Adipose tissue (tissue), 3 donors: Measurements from ENCODE around the gene DOK1. TPM values are rescaled to one million over a fixed set of nuclear protein-coding genes. Genes with fewer than 3 reads are reported as not detected.
"Not testable (repeated sequence)": the region's sequence is repeated elsewhere in the genome, so short reads cannot be mapped to it uniquely, and the experiment has no call there.

Source experiments
- H3K27ac ChIP-seq: one replicate; pipeline ENCODE4 v1.5.1; 2013; ENCODE audit warnings: low read depth, low read length
- WGBS, 3 donors: extraction: QIAGEN DNeasy Blood & Tissue Kit; methylation state at CpG; one replicate each; pipeline ENCODE4 v1.1.7; 2013; 5-methylcytosine and 5-hydroxymethylcytosine counted together
- polyA plus RNA-seq, 3 donors: library from polyadenylated mRNA; stranded (reverse); fragments of 200-250 nt; gene quantifications; one replicate each; pipeline ENCODE4 v1.2.3, GENCODE V29; 2013
- donor health status: healthy with polysubstance abuse.
- donor health status: Bipolar disorder and iron deficiency.
- donor health status: healthy.

The DOK1 gene
- polyA plus RNA-seq, 3 donors, result 8.8 to 23.4 (median 16.2) TPM

DNA sequence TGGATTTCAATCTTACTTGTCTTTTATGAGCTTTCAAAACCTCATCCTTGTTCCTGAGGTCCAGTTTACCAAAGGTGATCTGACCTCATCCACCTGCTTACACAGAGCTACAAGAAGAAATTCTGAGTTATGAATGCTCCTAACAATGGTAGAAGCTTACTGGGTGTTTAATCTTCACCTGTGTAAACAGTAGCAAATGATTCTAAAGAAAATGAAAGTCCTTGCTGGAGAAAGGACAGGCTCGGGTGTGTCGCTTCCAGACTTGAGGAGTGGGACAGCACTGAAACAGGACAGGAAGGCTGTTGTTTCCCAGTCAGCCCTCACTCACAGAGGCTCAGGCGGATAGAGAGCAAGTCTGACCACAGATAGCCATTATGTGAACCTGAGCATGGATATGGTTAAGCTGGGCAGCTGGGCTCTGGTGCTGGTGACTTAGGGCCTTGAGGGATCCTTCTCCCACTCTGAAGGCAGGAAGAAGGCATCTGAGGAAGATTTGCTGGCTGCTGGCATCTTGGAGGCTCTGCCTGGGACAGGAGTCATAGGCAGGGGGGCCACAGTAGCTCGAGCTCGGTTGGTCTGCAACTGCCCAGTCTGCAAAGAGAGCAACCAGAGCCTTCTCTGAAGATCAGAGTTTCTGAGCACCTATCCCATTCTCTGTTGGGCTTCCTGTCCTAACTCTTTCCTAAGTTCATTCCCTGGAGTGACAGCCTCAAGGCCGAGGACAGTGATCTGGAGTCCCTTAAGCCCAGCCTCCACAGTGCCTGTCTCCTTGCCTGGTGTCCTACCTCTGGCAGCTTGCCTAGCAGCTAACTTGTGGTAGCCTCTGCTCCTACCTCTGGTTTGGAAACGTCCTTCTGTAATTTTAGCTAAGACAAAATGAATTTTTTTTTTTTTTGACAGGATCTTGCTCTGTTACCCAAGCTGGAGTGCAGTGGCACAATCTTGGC is 4.0 kb downstream of the DOK1 start:
- WGBS, 3 donors, result 54 to 65% (median 61%) methylated on average over 7 of the region's 7 CpGs
- no peak overlapping the region for H3K27ac ChIP-seq

DNA sequence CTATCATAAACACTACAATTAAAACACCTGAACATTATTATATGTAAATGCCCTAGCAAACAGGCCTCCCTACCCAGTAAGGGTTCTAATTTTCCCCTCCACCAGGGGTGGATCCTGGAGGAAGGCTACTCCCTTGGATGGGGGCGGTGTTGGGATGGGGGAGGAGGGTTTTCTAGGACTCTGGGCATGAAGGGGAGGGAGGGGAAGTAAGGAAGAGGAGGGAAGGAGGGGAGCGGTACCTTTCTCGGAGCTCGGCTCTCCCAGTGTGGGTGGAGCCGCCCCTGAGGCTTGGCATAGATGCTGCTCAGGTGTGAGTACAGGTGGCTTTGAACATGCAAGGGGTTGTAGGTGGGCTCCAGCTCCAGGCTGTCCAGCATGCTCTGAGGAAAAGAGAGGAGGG is 5.4 kb downstream of the DOK1 start:
- no peak overlapping the region for H3K27ac ChIP-seq
- 47 to 51% (median 49%) methylated on average over 5 of the region's 5 CpGs for WGBS, 3 donors

DNA sequence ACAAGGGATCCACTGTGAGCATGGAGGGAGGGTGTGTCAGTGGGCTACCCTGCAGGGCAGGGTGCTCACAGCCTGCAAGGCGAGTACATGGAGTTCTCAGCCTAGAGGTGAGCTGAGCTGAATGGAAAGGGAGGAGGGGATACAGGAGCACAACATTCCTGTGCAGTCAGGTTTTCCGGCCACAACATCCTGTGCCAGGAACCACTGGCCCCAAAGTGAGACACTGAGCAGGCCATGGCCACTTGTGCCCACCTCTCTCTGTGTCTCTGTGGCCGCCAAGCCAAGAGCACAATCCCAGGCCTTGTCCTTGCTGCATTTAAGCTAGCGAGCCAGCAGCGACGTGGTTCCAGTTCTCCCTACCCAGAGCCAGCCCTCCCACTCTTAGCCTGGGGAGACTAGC is 6.1 kb downstream of the DOK1 start:
- 56 to 66% (median 56%) methylated on average over 6 of the region's 6 CpGs for WGBS, 3 donors
- no peak overlapping the region for H3K27ac ChIP-seq

DNA sequence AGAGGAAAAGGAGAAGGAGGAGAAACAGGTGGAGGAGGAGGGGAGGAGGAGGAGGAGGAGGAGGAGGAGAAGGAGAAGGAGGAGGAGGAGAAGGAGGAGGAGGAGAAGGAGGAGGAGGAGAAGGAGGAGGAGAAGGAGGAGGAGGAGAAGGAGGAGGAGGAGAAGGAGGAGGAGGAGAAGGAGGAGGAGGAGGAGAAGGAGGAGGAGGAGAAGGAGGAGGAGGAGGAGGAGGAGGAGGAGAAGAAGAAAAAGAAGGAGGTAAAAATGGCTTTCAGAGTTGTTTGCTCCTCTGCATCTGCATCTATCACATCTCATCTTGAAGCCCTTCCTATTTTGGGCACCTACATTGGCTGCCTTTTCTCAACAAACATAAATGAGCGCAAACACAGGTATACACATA is 6.5 kb downstream of the DOK1 start:
- not testable (repeated sequence) for H3K27ac ChIP-seq
- 95 to 100% (median 100%) methylated on average over 1 of the region's 1 CpG for WGBS, 3 donors

DNA sequence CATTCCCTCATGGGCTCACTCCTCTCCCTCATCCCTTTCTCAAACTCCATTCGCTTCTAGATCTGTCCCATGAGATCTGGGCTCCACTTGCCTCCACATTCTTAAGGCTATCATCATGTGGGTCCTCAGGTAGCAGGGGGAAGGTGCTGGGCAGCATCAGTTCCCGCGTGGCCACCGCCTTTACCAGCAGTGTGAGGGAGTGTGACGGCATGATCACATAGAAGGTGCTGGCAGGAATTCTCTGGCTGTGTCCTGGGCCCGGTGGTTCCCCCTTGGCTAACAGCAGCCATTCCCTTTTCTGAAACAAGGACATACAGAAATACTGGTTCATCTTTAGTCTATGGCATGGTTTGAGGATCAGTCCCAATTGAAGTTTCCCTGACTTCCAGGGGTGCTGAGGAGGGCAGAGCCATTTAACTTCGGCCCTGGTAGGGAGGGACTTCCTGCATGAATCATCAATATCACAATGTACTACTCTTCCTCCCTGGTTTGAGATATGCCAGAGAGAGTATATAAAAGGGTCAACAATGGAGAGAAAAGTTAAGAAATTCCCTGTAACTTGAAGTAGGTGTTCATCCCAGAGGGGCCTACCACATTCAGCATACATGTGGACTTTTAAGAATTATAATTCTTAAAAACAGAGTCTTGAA is 7.7 kb downstream of the DOK1 start:
- WGBS, 3 donors, result 77 to 80% (median 80%) methylated on average over 7 of the region's 7 CpGs
- no peak overlapping the region for H3K27ac ChIP-seq

DNA sequence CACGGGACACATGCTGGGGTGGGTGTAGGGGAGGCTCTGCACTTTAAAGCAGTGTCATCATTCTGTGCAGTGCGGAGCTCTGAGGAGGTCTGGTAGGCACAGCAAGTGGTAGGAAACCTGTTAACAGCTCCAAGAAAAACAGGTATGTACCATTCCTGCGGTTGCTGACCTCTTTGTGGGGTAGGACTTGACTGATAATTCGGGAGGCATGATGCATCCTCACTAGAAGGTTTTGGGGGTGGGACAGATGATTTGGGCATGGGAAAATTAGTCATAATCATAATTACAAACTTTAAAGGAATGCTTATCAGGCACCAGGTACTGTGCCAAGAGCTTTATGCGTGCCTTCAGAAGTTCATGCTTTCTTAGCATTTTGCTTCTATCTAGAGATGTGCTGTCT is 9.7 kb downstream of the DOK1 start:
- H3K27ac ChIP-seq, result no peak overlapping the region
- WGBS, 3 donors, result 68 to 85% (median 71%) methylated on average over 5 of the region's 5 CpGs

DNA sequence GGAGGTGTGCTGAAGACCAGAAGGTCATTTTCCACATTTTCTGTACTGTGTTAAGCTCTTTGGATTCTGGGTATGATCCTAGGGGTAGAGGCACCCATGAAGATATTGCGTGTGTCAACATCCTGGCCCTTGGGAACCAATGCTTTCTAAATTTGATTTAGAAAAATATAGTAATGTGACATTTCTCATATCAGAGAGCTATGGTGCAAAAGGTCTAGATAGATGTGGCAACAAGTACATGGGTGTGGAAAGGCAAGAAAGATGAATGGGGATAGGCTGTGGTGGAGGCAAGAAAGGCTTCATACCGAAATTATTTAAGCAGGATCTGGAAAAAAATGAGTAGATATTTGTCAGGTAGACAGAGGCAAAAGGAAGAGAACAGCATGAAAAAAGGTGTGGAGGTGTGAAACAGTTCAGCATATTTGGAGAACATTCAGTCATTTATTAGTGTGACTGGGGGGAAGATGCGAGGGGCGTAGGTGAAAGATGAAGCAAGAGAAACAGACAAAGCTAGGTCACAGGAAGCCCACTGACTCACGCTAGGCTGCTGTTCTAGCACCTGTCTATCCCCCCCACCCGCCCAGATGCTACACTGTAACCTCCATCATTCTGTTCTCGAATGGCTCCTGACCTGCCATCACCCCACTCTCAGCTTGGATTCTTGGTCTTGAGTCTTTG is 11.7 kb downstream of the DOK1 start:
- WGBS, 3 donors, result 69 to 76% (median 73%) methylated on average over 7 of the region's 7 CpGs
- no peak overlapping the region for H3K27ac ChIP-seq

DNA sequence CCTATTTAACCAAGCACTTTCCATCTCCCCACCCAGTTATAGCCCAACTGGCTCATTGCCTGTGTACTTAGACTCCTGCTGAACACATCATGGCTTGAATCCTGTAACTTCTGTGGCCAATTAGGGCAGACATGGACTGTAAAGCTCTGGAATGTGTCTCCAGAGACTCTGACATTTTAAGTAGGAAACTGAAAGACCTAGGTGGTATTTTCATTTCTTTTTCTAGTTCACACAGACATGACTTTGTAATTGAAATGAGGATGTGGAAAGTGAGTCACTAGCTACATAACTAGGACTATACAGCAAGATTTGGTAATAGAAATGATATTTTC is 12.2 kb downstream of the DOK1 start:
- no peak overlapping the region for H3K27ac ChIP-seq

DNA sequence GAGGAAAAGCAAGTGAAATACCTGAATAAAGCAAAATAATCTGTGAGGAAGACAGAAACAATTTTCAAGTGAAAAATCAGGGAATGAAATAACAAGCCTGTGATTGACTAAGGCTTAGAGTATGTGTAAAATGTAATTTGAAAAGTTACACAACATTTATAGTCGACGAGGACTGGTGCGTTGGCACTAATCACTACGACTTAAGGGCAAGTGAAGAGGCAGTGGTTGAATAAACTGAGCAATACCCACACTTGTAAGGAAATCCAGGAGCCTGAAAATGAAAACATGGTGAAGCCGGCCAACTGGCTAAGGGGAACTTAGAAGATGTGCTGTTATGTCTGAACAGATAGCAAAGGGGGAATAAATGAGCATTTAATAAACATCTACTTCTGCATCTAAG is 13.4 kb downstream of the DOK1 start:
- WGBS, 3 donors, result 45 to 80% (median 51%) methylated on average over 5 of the region's 5 CpGs
- no peak overlapping the region for H3K27ac ChIP-seq

DNA sequence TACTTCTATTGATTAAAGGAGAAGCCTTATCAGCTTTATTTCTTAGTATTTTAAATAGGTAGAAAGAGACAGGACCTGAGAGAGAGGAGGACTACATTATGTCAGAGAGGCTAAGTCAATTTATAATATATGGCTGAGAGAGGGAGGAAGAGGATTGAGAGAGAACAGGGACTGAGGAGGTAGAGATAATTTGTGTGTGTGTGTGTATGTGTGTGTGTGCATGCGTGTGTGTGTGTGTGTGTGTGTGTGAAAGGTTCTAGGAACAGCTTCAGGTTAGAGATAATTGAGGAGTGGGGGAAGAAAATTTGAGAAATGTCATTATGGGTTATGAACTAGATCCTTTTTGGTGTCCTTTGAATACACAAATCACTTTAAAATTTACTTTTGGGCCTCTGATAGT is 15.2 kb downstream of the DOK1 start:
- H3K27ac ChIP-seq, result no peak overlapping the region
- 83 to 92% (median 91%) methylated on average over 1 of the region's 1 CpG for WGBS, 3 donors

DNA sequence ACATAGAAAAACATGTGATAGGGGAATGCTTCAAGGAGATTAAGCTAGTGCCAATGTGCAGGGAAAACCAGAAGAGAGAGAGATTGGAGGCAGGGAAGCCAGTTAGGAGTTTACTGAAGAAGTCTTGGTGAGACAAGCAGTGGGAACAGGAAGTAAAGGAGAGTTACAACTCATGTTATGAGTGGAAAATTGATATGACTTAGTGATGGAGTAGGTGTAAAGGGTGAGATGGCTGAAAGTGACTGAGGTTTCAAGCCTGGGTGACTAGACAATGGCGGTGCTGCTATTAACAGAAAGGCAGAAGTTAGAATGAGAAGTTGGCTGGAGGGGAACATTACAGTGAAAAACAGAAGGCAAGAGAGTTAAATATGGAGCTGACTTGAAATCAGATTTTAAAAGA is 16.5 kb downstream of the DOK1 start:
- WGBS, 3 donors, result 56 to 91% (median 73%) methylated on average over 1 of the region's 1 CpG
- no peak overlapping the region for H3K27ac ChIP-seq

DNA sequence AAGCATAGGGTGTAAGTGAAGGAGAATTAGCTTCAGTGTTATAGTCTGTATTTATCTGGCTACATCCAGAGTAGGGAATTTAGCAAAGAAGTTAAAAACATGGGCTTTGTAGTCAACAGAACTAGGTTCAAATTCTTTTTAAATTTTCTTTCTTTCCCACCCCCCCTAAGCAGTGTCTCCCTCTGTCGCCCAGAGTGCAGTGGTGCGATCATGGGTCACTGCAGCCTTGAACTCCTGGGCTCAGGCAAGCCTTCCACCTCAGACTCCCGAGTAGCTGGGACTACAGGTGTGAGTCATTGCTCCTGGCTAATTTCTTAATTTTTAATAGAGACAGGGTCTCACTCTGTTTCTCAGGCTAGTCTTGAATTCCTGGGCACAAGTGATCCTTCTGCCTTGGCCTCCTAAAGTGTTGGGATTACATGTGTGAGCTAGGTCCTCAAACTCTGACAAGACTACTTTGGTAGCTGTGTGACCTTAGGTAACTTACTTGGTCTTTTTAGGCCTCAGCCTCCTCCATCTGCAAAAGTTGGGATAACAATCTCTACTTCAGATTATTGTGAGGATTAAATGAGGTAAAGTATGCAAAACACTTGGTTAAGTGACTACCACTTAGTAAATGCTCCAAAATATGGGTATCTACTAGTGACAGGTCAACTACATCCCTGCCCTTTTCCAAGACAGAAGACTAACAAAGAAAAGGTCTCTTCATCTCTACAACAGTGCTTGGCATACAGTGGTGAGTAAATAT is 17.8 kb downstream of the DOK1 start:
- 53 to 88% (median 82%) methylated on average over 3 of the region's 3 CpGs for WGBS, 3 donors
- H3K27ac ChIP-seq, result no peak overlapping the region

DNA sequence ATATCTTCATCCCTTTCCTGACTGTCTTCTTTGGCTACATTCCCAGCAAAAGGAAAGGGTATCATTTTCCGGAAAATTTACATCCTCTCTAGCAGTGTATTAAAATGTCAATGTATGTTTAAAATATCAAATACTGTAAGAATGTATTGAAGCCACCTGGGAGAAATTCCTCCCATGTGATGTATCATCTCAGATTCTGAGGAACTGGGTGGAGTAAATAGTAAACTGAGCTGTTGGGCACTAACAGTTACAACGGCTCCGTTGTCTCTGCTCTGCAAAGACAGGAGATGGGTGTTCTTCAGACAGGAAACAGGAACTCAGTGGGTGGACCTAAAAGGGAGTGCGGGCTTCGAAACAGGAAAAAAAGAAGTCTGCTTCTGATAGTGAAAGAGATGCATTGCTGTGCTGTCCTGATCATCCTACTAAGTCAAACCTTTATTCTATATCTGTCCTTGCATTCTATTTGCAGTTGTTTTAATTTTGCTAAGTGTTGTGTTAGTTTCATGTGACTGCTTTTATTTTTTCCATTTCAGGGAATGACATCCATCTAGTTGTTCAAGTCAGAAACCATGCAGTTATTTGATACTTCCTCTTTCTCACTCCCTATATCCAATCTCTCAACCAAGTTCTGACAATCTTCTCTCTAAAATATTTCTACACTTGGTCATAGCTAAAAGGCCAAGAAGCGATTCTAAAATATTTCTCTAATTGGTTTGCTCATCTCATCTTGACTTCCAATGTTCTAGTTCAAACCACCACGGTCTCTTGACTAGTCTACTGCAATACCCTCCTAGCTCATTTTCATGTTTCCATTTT is 19.4 kb downstream of the DOK1 start:
- no peak overlapping the region for H3K27ac ChIP-seq
- 26 to 60% (median 39%) methylated on average over 7 of the region's 7 CpGs for WGBS, 3 donors

DNA sequence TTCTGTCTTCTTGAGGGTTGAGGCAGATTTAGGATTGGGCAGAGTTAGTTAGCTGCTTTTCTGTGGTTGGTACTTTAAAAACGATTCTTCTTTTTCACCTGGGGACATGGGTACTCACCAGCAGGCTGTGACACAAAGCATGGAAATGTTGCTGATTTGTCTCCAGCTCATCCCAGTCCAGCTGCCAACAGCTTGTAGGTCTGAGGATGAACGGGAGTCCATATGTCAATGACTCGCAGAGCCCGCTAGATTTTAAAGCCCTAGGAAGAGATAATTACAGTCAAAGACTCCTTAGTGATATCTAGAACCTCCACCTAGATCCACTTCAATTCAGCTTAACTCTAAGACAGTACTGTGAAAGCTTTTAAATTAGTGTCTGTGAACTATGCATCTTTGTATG is 20.8 kb downstream of the DOK1 start:
- no peak overlapping the region for H3K27ac ChIP-seq
- 81 to 94% (median 92%) methylated on average over 4 of the region's 4 CpGs for WGBS, 3 donors

DNA sequence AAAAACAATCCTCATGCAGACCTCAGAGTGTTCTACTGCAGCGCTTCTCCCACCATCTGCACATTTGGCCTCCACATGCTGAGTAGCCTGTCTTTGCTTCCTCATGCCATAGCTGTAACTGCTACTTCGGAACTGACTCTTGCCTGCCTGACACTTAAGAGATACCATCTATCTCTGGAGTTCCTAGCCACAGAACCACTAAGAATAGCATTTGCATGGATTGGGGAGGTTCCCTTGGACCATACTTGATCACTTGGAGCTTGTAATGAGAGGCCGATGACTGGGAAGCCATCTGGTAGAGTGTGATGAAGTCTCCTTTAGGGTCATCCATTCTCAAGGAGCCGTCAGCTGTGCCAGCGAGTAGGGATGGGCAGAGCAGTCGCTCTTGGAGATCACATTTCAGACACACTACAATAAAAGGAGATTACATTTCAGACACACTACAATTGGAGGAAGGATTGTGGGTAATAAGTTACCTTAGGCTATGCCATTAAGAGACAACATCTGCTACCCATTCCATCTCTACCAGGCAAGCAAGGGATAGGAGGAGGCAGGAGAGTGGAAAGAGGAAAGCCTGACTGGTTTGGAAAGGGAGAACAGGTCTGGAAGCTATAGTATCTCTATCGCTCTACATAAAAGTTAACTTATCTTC is 21.8 kb downstream of the DOK1 start:
- 74 to 80% (median 78%) methylated on average over 7 of the region's 7 CpGs for WGBS, 3 donors
- no peak overlapping the region for H3K27ac ChIP-seq

DNA sequence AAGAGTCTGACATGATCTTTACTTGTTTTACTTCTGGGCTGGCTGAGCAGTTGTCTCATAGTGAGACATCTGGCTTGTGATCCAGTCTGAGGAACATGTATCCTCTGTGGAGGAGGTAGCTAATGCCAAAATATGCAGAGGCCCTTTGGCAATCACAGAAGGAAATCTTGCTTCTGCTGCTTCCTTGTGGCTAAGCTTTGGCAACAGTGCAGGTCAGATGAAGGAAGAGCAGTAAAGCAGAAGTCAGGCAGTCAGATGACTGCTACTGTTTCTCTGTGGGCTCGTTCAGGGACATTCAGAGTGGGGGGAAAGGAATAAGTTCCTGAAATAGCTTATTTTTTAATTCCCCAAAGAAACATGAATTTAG is 22.3 kb downstream of the DOK1 start:
- no peak overlapping the region for H3K27ac ChIP-seq
- WGBS, 3 donors, result 3 to 33% (median 8%) methylated on average over 1 of the region's 1 CpG

DNA sequence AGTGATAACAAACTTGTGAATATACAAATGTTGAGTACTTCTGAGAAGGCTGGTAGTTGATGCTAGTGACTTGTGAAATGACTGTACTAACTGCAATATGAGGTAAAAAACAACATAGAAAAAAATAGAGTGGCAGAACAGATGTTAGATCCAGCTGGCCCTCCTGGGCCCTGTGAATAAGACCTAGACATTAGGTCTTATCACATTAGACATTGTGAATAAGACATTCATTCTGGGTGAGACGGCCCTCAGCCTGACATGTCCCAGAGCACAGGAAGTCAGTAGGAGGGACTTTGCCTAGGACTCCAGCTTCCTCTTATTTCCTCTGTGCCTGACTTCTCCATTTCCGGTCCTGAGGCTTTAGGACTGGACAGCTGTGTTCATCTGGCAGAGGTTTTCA is 22.9 kb downstream of the DOK1 start:
- no peak overlapping the region for H3K27ac ChIP-seq
- 13 to 56% (median 26%) methylated on average over 2 of the region's 2 CpGs for WGBS, 3 donors

DNA sequence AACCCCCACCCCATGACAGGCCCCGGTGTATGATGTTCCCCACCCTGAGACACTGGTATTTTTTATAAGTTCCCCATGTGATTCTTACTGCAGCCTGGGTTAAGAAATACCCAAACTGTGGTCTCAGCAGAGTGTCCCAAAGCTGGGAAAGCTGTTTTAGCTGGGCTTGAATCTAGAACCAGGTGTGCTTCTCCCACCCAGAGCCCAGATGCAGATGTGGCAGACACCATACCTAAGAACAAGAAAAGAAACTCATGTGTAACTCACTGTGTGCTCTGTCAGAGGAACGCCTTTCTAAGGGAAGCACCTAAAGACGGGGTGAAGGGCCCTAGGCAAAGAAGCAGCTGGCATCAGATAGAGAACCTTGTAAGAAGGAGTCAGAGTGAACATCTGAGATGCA is 23.9 kb downstream of the DOK1 start:
- H3K27ac ChIP-seq, result no peak overlapping the region
- 65 to 83% (median 75%) methylated on average over 3 of the region's 3 CpGs for WGBS, 3 donors
